Measurements from ENCODE around the gene NOC2L. TPM values are rescaled to one million over a fixed set of nuclear protein-coding genes. Genes with fewer than 3 reads are reported as not detected.

Gene NOC2L
- polyA plus RNA-seq (ENCODE audit: insufficient read length in 4 of 4): 10 to 100 TPM; 55.8 to 70.0 (median 64.6) TPM

DNA sequence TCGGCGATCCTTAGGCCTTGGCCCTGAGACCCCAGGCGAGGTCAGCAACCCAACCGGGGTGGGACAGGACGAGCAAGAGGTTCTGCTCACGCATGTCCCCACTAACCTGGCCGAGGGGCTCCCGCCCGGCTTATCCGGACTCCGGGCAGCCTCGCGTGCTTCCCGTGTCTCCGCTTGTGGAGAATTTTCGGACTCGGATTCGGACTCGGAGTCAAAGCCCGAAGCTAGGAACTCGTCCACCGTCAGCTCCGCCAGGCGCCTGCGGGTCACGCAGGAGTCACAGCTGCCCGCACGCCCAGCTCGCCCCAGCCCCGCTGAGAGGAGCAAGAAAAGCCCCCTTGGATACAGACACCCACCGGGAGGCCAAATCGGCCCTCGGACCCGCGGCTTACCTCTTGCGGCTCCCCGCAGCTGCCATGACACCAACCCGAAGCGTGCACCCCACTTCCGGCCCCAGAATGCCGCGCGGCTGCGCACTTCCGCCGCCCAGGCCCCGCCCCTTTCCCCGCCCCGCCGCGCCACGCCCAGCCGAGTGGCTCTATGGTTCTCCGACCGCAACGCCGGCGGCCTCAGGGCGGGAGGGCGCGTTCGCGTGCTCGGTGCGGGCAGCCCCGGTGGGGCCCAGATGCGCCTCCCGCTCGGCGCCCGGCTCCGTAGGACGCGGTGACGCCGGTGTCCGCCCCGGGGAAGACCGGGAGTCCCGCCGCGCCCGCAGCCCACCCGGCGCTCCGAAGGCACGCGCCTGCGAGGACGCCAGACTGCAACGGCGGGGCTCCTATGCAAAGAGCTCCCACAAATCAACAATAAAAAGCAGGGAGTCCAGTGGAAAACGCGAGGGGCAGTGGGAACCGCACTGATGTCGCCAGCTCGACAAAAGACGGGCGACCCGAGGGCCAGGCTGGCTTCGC lies at the start of gene NOC2L:
TSS of gene NOC2L (minus strand) at position 434 of the 908 bp plus-strand sequence. CDS start at position 418, 16 bp downstream.
- peak in 1 of 4 donors; percentile 74 for DNase-seq (ENCODE audit: low read depth in 4 of 4, low spot score in 2 of 4)

- no peak for DNase-seq (ENCODE audit: low read depth in 4 of 4, low spot score in 2 of 4)
Observed at GRCh38 chr1:1006305-1007159, 47.5 kb upstream of the NOC2L start.

GRCh38 chr1:1005774-1006304 lies 46.8 kb upstream of the NOC2L start:
- no peak for DNase-seq (ENCODE audit: low read depth in 4 of 4, low spot score in 2 of 4)

DNA sequence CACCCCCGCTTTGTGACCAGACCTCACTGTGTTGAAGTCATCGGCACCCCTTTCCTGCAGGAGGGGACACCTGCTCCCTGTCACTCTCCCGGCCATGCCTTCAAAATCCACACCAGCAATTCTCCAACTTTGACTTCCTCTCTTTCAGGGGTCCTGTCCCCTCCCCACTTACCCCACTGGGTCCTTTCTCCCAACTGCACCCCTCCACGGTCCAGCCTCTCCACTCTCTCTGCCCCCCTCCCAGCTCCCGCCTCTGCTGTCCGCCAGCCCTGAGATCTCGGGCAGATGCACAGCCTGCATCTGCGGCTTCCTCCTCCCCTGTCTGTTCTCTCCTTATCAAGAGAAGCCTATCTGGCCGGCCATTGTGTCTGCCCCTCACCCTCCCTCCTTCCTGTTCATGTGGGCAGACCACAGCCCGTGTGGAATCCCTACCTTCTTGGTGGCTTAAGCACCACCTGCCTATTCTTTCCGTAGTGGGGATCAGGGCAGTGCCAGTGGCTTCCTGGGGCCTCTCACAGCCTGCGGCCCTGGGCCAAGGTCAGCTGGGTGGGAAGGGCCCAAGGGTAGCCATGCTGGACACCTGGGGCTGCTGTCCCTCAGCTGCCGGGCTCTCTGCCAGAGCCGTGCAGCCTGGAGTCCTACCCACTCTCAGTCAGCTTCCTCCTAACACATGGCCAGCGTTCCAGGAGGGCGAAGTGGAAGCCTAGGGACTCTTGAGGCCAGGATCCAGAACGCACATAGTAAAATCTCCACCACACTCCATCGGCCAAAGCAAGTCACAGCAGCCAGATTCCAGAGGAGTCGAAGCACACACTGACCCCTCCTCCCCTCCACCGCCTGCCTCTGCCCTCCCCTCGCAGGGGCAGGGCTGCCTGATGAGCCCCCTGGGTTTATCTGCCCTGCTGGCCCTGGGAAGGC lies 46.0 kb upstream of the NOC2L start:
- no peak for DNase-seq (ENCODE audit: low read depth in 4 of 4, low spot score in 2 of 4)

GRCh38 chr1:1004420-1004779 lies 45.3 kb upstream of the NOC2L start:
- no peak for DNase-seq (ENCODE audit: low read depth in 4 of 4, low spot score in 2 of 4)

GRCh38 chr1:1003618-1004419 lies 44.8 kb upstream of the NOC2L start:
- no peak for DNase-seq (ENCODE audit: low read depth in 4 of 4, low spot score in 2 of 4)

DNA sequence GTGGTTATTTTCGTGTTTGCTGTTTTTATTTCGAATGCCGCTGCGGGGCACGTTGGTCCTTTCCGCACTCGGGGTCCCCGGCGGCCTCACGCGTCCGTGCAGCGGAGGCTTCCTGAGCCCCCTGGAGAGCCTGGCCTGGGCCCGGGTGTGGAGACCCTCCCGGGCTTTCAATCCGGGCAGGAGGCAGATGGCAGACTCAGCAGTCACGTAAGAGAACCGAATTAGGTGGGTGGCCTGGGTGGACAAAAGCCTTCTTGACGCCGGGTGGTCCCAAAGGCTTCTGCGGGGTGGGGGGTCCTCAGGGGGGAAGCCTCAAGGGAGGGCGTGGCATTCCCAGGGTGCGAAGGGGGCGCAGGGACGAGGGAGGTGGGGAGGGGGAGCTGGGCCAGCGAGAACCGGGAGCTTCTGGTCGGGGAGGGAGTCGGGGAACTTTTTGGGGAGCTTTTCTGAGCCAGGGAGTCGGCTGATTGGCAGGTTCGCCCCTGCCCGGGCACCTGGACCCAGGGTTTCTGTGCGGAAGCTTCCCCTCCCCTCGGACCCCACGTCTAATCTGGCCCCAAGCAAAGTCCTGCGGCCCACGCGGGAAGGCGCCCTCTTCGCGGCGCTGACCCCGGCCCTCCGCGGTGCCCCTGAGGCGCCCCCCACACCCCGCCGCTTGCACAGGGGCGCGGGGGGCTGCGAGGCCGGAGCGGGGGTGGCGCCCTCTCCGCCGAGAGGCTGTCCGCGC lies 42.2 kb upstream of the NOC2L start:
- no peak for DNase-seq (ENCODE audit: low read depth in 4 of 4, low spot score in 2 of 4)

DNA sequence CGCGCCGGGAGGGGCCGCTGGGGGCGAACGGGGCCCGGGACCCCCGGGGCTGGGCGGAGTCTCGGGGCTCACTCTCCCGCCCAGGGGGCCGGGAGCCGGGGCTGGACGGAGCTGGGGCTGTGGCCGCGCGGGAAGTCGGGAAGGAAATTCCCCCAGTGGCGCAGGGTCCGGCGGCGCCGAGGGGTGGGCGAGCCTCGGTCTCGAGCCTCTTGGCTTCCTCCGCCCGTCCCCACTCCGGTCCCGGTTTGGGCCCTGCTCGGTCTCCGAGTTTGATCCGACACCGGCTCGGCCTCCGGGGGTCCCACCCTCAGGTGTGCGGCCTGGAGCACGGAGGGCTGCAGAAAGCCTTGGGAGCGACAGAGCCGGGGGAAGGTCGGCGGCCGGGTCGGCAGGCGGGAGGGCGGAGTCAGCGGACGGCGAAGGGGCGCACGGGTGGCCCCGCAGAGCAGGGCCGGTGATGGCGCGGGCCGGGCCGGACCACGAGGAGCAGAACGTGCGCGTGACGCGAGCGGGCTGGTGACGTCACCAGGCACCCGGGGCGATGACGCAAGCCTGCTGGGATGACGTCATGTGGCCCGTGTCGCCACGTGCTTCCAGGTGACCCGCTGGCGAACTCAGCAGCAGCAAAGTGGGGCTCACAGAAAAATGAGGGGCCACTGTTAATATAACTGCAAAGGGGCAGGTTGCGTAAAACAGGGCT lies 41.5 kb upstream of the NOC2L start:
- DNase-seq (ENCODE audit: low read depth in 4 of 4, low spot score in 2 of 4): peak in 2 of 4 donors; percentile 65 to 73

DNA sequence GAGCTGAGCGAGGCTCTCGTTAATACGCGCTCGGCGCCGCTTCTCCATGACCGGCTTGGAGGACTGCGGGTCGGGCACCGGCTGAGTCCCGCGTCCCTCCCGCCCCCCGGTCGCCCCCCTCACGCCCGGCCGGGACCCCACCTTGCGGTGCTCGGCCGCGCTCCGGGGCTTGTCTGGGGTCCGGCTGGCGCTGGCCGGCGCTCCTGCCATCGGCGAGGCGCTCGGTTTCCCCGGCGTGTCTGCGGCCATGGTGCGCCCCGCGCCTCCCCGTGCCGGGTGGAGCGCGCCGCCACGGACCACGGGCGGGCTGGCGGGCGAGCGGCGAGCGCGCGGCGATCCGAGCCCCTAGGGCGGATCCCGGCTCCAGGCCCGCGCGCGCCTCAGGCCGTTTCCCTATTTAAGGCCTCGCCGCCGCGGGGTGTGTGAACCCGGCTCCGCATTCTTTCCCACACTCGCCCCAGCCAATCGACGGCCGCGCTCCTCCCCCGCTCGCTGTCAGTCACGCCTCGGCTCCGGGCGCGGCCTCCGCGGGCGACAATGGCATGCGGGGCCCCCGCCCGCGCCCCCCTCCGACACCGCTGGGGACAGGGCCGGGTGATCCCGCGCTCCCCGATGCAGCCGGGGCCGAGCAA lies 40.8 kb upstream of the NOC2L start, which contains the start of gene HES4:
TSS of gene HES4 (minus strand) at position 373 of the 632 bp plus-strand sequence. CDS start at position 249, 124 bp downstream.
- peak in 3 of 4 donors; percentile 73 to 87 (median 76) for DNase-seq (ENCODE audit: low read depth in 4 of 4, low spot score in 2 of 4)

DNA sequence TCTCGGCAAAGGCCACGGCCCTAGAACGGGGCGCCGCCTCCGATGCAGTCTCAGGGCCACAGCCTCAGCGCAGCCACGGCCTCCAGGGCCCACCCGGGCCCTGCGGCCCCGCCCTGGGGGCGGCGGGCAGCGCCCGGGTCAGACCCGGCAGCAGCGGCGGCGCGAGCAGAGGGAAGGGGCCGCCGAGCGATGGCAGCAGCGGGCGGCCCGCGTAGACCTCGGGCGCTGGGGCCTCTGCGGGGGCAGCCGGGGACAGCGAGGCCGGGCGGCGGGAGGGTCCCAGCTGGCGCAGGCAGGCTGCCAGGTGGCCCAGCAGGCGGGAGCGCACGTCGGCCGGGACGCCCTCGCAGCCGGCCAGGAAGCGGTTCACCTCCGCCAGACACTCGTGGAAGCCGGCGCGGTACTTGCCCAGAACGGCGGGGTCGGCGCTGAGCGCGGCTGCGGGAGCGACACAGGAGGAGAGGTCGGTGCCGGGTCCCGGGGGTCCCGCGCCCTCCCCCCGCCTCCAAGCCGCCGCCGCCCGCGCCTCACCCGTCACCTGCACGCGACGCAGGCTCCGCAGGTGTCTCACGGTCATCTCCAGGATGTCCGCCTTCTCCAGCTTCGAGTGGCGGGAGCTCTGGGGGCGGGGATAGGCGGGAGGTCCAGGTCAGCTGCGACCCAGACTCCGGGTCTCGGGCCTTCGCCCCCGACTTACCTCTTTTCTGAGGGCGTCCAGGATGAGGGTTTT lies 40.1 kb upstream of the NOC2L start:
- DNase-seq (ENCODE audit: low read depth in 4 of 4, low spot score in 2 of 4): no peak

DNA sequence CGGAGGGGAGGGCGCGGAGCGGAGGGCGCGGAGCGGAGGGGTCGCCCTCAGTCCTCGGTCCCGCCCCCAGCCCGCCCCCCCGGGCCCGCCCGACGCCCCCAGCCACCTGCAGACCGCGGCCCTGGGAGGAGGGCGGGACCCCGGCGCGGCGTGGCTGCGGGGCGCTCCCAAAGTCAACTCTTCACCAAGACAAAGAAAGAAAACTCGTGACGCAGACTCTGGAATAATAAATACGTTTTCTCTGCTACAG lies 39.6 kb upstream of the NOC2L start:
- DNase-seq (ENCODE audit: low read depth in 4 of 4, low spot score in 2 of 4): no peak

DNA sequence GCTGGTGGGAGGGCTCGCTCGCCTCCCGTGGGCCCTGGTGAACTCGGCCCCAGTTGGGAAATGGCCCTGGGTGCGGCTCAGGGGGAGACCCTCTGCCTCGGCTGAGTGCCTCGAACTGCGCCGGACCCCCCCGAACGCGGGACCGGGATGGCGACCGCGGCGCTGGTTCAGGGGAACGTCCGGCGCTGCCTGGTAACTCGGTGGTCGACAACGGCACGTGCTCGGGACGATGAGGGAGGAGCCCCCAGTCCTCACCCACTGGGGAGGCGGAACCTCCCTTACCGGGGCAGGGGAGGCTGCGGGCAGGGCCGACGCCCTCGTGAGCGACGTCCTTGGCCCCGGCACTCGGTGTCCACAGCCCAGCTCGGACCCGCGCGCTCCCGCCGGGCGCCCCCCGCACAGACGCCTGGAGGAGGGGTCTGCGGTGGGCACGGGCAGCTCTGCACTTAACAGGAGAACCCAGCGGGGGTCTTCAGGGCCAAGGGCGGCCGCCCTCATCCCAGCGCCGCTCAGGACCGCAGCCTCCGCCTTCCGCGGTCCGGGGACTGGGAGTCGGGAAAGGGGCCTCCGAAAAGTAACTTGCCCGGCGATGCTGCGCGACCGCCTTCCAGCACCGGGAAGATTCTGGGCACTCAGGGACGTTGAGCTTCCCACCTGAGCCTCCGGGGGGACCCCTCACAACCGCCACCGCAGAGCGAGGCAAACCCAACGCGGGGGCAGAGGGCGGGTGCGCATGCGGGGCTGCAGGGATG lies 39.1 kb upstream of the NOC2L start:
- DNase-seq (ENCODE audit: low read depth in 4 of 4, low spot score in 2 of 4): no peak

- DNase-seq (ENCODE audit: low read depth in 4 of 4, low spot score in 2 of 4): no peak
Observed at GRCh38 chr1:997713-997992, 38.6 kb upstream of the NOC2L start.

DNA sequence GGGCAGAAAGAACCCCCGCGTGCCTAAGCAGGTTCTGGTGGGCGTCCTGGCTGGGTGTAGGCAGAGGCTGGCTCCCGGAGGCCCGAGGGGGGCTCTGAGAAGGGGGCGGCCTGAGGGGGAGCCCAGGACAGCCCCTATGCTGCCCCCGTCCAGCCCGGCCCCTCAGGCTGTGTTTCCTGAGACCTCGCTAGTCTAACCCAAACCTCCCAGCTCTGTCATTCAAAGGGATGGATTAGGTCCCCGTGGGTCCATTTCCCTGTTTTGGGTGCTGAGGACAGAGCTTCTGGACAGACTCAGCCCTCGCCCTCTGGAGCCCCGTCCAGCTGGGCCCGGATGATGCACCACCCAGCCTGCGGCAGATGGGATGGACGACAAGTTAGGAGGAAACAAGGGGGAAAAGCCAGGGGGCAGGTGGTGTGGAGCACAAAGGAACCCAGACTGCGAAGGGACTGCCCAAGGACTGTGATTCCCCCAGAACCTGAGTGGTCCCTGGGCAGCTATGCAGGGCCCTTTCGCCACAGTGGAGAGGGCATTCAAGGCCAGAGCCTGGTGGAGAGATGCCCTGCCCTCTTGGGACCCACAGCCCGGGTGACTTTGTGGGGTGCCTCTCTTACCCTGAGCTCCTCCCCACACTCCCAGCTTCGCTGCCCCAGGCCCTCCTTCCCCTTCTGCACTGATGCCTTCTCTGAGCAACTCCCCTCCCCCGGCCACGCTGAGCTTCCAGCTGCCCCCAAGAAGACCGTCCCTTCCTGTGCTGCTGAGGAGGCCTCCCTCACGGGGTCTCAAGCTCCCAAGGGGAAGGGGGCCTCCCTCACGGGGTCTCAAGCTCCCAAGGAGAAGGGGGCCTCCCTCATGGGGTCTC lies 38.0 kb upstream of the NOC2L start:
- no peak for DNase-seq (ENCODE audit: low read depth in 4 of 4, low spot score in 2 of 4)

Data from left renal cortex interstitium (tissue), 4 donors.